ENCODE measurements around the gene ANO2.

- TF ChIP-seq YY1 (IDR thresholded peaks at IDR 0.05; ENCODE audit: insufficient read depth, insufficient read length): no peak
- TF ChIP-seq SUZ12 (IDR thresholded peaks at IDR 0.05; ENCODE audit: extremely low read depth, insufficient read depth, insufficient read length): no peak
- no peak for TF ChIP-seq ZNF274 (IDR thresholded peaks at IDR 0.05; ENCODE audit: low read depth, low read length)
These were observed 152.7 kb downstream of the ANO2 start for GRCh38 chr12:5792343-5792742.
